Measurements from ENCODE around the gene FBXW11.

GRCh38 chr5:171874234-171874633 is 132.2 kb downstream of the FBXW11 start:
- TF ChIP-seq EZH2 (IDR thresholded peaks at IDR 0.05; ENCODE audit: low read length, unreplicated experiment) (no peak), CTCF (conservative IDR thresholded peaks at IDR 0.05; ENCODE audit: low read depth, low read length) (no peak), EZH2phosphoT487 (IDR thresholded peaks at IDR 0.05; ENCODE audit: borderline replicate concordance, low read length) (no peak)

All from PC-3 (cell line).